Measurements from ENCODE around the gene MEMO1.

The MEMO1 gene

DNA sequence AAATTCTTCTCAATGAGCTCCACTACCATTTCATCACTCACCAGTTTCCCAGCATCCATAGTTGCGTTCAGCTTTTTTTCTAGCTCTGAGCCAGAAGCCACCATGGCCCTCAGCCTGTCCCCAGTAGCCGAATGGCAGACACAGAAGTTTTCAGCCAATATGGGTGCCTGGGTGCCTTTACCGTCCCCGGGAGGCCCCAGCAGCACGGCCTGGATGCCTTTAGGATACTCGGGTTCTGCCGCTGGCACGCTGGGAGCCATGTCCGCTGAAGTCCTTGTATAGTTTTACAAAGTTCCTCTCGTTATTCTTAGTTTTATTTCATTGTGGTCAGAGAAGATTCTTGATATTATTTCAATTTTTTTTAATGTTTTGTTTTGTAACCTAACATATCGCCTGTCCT is 187.2 kb downstream of the MEMO1 start:
- in situ Hi-C loops (cut with HindIII; ENCODE audit: low pct_ligation_motif_present, low sequenced_read_pairs), result no loop called here
- no peak overlapping the region for H3K4me3 ChIP-seq (ENCODE audit: low read depth, low read length)
- no peak for DNase-seq
- H3K27ac ChIP-seq, result no peak overlapping the region
- TF ChIP-seq, protein P1, sequence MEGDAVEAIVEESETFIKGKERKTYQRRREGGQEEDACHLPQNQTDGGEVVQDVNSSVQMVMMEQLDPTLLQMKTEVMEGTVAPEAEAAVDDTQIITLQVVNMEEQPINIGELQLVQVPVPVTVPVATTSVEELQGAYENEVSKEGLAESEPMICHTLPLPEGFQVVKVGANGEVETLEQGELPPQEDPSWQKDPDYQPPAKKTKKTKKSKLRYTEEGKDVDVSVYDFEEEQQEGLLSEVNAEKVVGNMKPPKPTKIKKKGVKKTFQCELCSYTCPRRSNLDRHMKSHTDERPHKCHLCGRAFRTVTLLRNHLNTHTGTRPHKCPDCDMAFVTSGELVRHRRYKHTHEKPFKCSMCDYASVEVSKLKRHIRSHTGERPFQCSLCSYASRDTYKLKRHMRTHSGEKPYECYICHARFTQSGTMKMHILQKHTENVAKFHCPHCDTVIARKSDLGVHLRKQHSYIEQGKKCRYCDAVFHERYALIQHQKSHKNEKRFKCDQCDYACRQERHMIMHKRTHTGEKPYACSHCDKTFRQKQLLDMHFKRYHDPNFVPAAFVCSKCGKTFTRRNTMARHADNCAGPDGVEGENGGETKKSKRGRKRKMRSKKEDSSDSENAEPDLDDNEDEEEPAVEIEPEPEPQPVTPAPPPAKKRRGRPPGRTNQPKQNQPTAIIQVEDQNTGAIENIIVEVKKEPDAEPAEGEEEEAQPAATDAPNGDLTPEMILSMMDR (IDR thresholded peaks at IDR 0.05; ENCODE audit: low read depth, low read length, missing control alignments), result no peak
- no peaks in the 10 kb centered on the region for H3K36me3 ChIP-seq (replicated peaks)
- H3K27me3 ChIP-seq (replicated peaks), result no peaks in the 10 kb centered on the region

GRCh38 chr2:31822587-31822986 is 188.2 kb downstream of the MEMO1 start:
- TF ChIP-seq, protein P1 (IDR thresholded peaks at IDR 0.05; ENCODE audit: low read depth, low read length, missing control alignments), result no peak
- Histone ChIP-seq H3K36me3 (replicated peaks) (no peaks in the 10 kb centered on the region), H3K27me3 (replicated peaks) (no peaks in the 10 kb centered on the region), H3K27ac (no peak overlapping the region), H3K4me3 (ENCODE audit: low read depth, low read length) (no peak overlapping the region)
- in situ Hi-C loops (cut with HindIII; ENCODE audit: low pct_ligation_motif_present, low sequenced_read_pairs), result no loop called here
- DNase-seq, result no peak

All from brain microvascular endothelial cell (primary cell).